T-cell (primary cell): ENCODE measurements around the gene C1orf232. TPM values are rescaled to one million over a fixed set of nuclear protein-coding genes. Genes with fewer than 3 reads are reported as not detected.

Experiments
- ATAC-seq, 4 experiments: fragments of 200-7000 bp in 3 of 4; fragments of 150-1000 bp in 1 of 4; cut with Tn5 transposase; replicated peaks in 1 of 4; 1 replicate in 3 of 4; 2 replicates in 1 of 4; pipeline ENCODE4 v1.10.0; 2021; ENCODE audit warnings: moderate library complexity in 3 of 4, mild to moderate bottlenecking in 2 of 4, moderate number of reproducible peaks in 1 of 4
- CTCF ChIA-PET, 2 donors: fragments of 300-600 bp; sonication (Branson Sonifier 250); formaldehyde crosslinking; loops; one replicate each; lab custom pipeline; 2022; ENCODE audit warnings: antibody characterized with exemption in 2 of 2; lab: Charles Lee
- POLR2A ChIA-PET, 2 donors: fragments of 300-600 bp; sonication (Branson Sonifier 250); formaldehyde crosslinking; loops; one replicate each; lab custom pipeline; 2022; ENCODE audit warnings: antibody characterized with exemption in 2 of 2; lab: Charles Lee
- DNase-seq, 35 experiments: peaks; one replicate each; pipeline versions ENCODE4 v3.0.0 to v3.0.0-alpha.2; 2013 to 2023
- H3K27ac ChIP-seq: one replicate; pipeline ENCODE4 v1.5.1; 2013; ENCODE audit warnings: low read length
- H3K27me3 ChIP-seq, 2 experiments: replicated peaks in 1 of 2; 1 replicate in 1 of 2; 2 replicates in 1 of 2; pipeline versions ENCODE4 v1.6.1 to v1.7.0; 2013; ENCODE audit warnings: low read length in 1 of 2, mixed read lengths in 1 of 2; ENCODE audit not compliant: control insufficient read depth in 2 of 2, insufficient read depth in 2 of 2; ENCODE audit errors: extremely low read depth in 1 of 2
- H3K36me3 ChIP-seq, 2 donors: 1 replicate in 1 of 2; 2 replicates in 1 of 2; pipeline versions ENCODE4 v1.6.1 to v1.7.0; 2013; ENCODE audit warnings: low read length in 1 of 2; ENCODE audit not compliant: control insufficient read depth in 2 of 2, insufficient read depth in 1 of 2; ENCODE audit errors: extremely low read depth in 1 of 2
- H3K4me1 ChIP-seq, 2 experiments: 1 replicate in 1 of 2; 2 replicates in 1 of 2; pipeline versions ENCODE4 v1.6.1 to v1.7.0; 2013; ENCODE audit warnings: low read length in 2 of 2, mixed read lengths in 1 of 2; ENCODE audit not compliant: insufficient read depth in 2 of 2, control insufficient read depth in 1 of 2; ENCODE audit errors: extremely low read depth in 1 of 2
- H3K4me3 ChIP-seq, 2 donors: 1 replicate in 1 of 2; 2 replicates in 1 of 2; pipeline versions ENCODE4 v1.5.1 to v1.7.0; 2013; ENCODE audit warnings: mild to moderate bottlenecking in 2 of 2, low read length in 1 of 2, moderate library complexity in 1 of 2; ENCODE audit not compliant: control insufficient read depth in 1 of 2; ENCODE audit errors: extremely low read depth in 1 of 2
- H3K9me3 ChIP-seq: 2 replicates; pipeline ENCODE4 v1.7.0; 2013
- H3K27ac Mint-ChIP-seq, 2 donors: one replicate each; pipeline ENCODE4 v1.8.0; 2020 to 2021; ENCODE audit warnings: mild to moderate bottlenecking in 2 of 2, mixed read lengths in 2 of 2
- H3K27me3 Mint-ChIP-seq, 2 donors: one replicate each; pipeline ENCODE4 v1.8.0; 2021 to 2022; ENCODE audit warnings: mixed read lengths in 2 of 2
- H3K36me3 Mint-ChIP-seq: one replicate; pipeline ENCODE4 v1.8.0; 2021; ENCODE audit warnings: mixed read lengths
- H3K4me1 Mint-ChIP-seq, 3 donors: one replicate each; pipeline ENCODE4 v1.8.0; 2020 to 2022; ENCODE audit warnings: mixed read lengths in 3 of 3, mild to moderate bottlenecking in 1 of 3
- H3K4me3 Mint-ChIP-seq, 3 donors: one replicate each; pipeline ENCODE4 v1.8.0; 2020 to 2022; ENCODE audit warnings: mild to moderate bottlenecking in 3 of 3, mixed read lengths in 3 of 3, moderate library complexity in 3 of 3
- H3K9me3 Mint-ChIP-seq, 3 donors: one replicate each; pipeline ENCODE4 v1.8.0; 2020 to 2022; ENCODE audit warnings: mixed read lengths in 3 of 3
- WGBS: methylation state at CpG from one replicate; pipeline ENCODE4 v1.1.5; 2013; ENCODE audit warnings: missing lambda C conversion rate; ENCODE audit not compliant: insufficient coverage; 5-methylcytosine and 5-hydroxymethylcytosine counted together
- total RNA-seq, 35 experiments: library from RNA in 6 of 35; stranded (reverse) in 6 of 35; fragments of 120-200 nt in 1 of 35; gene quantifications; one replicate each; pipeline versions ENCODE4 v1.2.1 to v1.2.4 and lab custom pipeline; 2013 to 2026

Gene C1orf232
- total RNA-seq, 5 donors from 2014 or later (not counting 1 experiment from before 2014, with no cell fraction given), result not detected

DNA sequence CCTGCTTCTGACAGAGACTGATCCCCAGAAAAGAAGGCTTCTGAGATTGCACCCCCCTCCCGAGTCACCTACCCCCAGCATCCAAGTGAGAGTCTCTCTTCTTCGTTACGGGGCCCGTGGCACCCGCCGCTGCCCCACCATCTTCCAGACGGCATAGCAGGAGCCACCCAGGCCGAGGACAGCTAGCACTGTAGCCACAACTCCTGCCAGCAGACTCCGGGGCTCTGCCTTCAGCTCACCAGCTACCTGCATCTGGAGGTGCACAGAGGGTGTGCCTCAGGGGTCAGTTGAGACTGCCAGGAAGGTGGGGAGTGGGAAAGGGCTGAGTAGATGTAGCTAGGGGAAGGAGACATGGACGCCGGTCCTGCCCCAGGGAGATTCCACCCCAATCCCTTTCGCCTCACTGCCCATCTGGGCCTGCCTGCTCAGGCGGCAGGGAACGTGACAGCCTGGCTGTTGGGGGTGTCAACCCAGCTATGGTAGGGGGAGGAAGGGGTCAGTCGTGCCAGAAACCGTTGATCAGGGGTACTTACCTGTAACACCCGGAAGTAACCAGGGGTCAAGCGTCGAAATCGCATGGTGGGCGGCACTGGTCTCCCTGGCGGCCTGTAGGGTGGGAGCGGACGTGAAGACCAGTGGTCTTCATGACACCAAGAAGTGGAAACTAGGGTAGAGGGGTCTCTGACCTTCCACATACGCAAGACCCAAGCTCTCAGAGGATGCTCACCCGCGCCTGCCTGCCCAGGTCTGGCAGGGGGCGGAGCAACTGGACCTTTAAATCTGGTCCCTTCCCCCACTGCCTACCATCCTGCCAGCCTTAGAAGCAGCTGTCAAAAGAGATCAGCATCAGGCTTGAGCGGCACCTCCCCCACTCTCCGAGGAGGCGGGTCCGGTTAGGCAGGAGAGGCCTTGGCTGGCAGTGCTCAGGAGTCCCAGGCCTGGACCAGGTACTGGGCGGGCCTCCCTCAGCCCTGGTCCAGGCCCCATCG lies 2.6 kb upstream of the C1orf232 start, which contains the start of gene ZNF593OS:
Gene ZNF593OS (minus strand): TSS at position 749 of the 989 bp plus-strand sequence. CDS start 171 bp downstream, at position 578.
- peaks cover 11 to 19% (median 16%) of the 10 kb centered on the region in 3 donors for H3K4me1 Mint-ChIP-seq
- H3K36me3 Mint-ChIP-seq, result no peaks in the 10 kb centered on the region
- ChIA-PET POLR2A (interaction anchor here in 1 of 2 donors (0.6 kb wide), 1 partner anchor 1983 kb away, joined by 3 read pairs; no protein-coding TSS in a partner anchor), CTCF (interaction anchor here (0.6 to 2.2 kb wide), 3 partner anchors 61 to 98 kb away, joined by 3 to 23 read pairs (median 3); partner anchors contain the start of gene CEP85 (in 1 of the 2))
- H3K9me3 ChIP-seq, result no peaks in the 10 kb centered on the region
- H3K9me3 Mint-ChIP-seq, result no peaks in the 10 kb centered on the region
- WGBS, result 95% methylated on average over 25 of the region's 34 CpGs
- H3K36me3 ChIP-seq, result no peaks in the 10 kb centered on the region
- H3K27ac Mint-ChIP-seq, result no peak within 1 kb of the TSS
- peaks cover 0 to 6% of the 10 kb centered on the region in 2 experiments for H3K27me3 ChIP-seq
- peaks cover 0 to 25% of the 10 kb centered on the region in 2 experiments for H3K4me1 ChIP-seq
- ATAC-seq, result no peak
- H3K27me3 Mint-ChIP-seq, result no peaks in the 10 kb centered on the region
- H3K27ac ChIP-seq, result no peak within 1 kb of the TSS
- DNase-seq, result no peak
- H3K4me3 ChIP-seq, result peak within 1 kb of the TSS; percentile 77 to 93
- H3K4me3 Mint-ChIP-seq, result peak within 1 kb of the TSS; percentile 29 to 85 (median 81)

DNA sequence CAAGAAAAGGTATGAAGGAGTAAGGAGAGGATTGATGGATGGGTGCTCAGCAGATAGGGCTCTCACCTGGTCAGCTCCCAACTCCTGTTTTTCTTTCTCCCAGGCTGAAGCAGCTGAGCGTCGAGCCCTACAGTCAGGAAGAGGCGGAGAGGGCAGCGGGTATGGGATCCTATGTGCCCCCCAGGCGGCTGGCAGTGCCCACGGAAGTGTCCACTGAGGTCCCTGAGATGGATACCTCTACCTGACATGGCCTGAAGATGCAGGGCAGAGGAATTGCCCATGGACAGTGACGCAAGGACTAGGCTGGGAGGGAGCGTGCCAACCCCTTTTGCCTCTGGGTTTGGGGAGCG lies 1.7 kb upstream of the C1orf232 start:
- Mint-ChIP-seq H3K4me1 (peaks cover 11 to 21% (median 16%) of the 10 kb centered on the region in 3 donors), H3K9me3 (no peaks in the 10 kb centered on the region), H3K27me3 (no peaks in the 10 kb centered on the region), H3K27ac (peak overlapping the region in 1 of 2 donors; percentile 66), H3K36me3 (no peaks in the 10 kb centered on the region), H3K4me3 (peak overlapping the region; percentile 81 to 85 (median 82))
- peaks cover 0 to 25% of the 10 kb centered on the region in 2 experiments for H3K4me1 ChIP-seq
- CTCF ChIA-PET, result interaction anchor here (0.6 to 2.2 kb wide), 13 partner anchors 13 to 734 kb away, joined by 3 to 23 read pairs (median 4); partner anchors contain the start of gene CEP85 (in 2 of the 2)
- DNase-seq (no peak), ATAC-seq (no peak)
- peak overlapping the region; percentile 77 for H3K27ac ChIP-seq
- no peaks in the 10 kb centered on the region for H3K36me3 ChIP-seq
- peak overlapping the region; percentile 77 to 93 for H3K4me3 ChIP-seq
- H3K9me3 ChIP-seq, result no peaks in the 10 kb centered on the region
- WGBS, result 83% methylated on average over 8 of the region's 9 CpGs
- POLR2A ChIA-PET, result interaction anchor here in 1 of 2 donors (1.1 kb wide), 1 partner anchor 14 kb away, joined by 3 read pairs; no protein-coding TSS in a partner anchor
- peaks cover 0 to 6% of the 10 kb centered on the region in 2 experiments for H3K27me3 ChIP-seq

DNA sequence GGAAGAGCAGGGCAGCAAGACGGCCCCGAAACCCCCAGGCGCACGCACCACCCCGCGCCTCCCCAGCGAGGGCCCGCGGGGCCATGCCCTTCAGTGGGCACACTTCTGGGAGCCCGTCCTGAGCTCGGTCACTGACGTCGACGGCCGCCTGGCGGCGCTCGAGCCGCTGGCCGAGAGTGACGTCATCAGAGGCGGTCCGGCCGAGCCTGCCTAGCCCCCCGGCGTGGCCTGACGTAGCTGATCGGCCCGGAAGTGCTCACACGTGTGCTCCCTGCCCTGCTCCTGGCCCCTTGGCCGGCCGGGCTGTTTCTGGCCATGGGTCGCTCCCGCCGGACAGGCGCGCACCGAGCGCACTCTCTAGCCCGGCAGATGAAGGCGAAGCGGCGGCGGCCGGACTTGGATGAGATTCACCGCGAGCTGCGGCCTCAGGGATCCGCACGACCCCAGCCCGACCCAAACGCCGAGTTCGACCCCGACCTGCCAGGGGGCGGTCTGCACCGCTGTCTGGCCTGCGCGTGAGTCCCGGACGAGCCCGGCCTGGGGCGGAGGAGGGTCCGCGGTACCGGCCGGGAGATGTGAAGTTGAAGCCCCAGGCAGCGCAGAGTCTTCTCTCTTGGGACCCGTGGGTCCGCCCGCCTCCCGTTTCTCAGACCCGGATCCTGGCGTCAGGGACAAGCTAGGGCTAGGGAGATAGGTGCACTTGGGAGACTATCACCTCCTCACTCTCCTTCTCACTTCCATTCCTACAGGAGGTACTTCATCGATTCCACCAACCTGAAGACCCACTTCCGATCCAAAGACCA lies 1.1 kb upstream of the C1orf232 start, which contains the start of gene ZNF593:
Gene ZNF593 (plus strand): TSS at position 240 of the 803 bp plus-strand sequence. CDS start 76 bp downstream, at position 316.
- H3K4me3 Mint-ChIP-seq, result peak within 1 kb of the TSS; percentile 81 to 85 (median 82)
- H3K27ac Mint-ChIP-seq, result peak within 1 kb of the TSS; percentile 66 to 79
- POLR2A ChIA-PET, result interaction anchor here in 1 of 2 donors (0.6 to 1.1 kb wide), 2 partner anchors 14 to 53 kb away, joined by 3 to 4 read pairs; no protein-coding TSS in a partner anchor
- H3K9me3 ChIP-seq, result no peaks in the 10 kb centered on the region
- under 1% methylated on average over 68 of the region's 76 CpGs for WGBS
- CTCF ChIA-PET, result interaction anchor here (0.6 to 2.2 kb wide), 19 partner anchors 14 to 733 kb away, joined by 3 to 23 read pairs (median 3); partner anchors contain the start of gene CEP85 (in 2 of the 2)
- DNase-seq (peak; percentile 48 to 87 (median 68)), ATAC-seq (peak; percentile 89 to 93 (median 92))
- H3K27me3 Mint-ChIP-seq, result no peaks in the 10 kb centered on the region
- H3K4me1 Mint-ChIP-seq, result peaks cover 11 to 26% (median 18%) of the 10 kb centered on the region in 3 donors
- H3K4me3 ChIP-seq, result peak within 1 kb of the TSS; percentile 77 to 93
- H3K27ac ChIP-seq, result peak within 1 kb of the TSS; percentile 77
- H3K36me3 Mint-ChIP-seq, result no peaks in the 10 kb centered on the region
- no peaks in the 10 kb centered on the region for H3K36me3 ChIP-seq
- no peaks in the 10 kb centered on the region for H3K9me3 Mint-ChIP-seq
- peaks cover 0 to 25% of the 10 kb centered on the region in 2 experiments for H3K4me1 ChIP-seq
- H3K27me3 ChIP-seq, result peaks cover 0 to 6% of the 10 kb centered on the region in 2 experiments

DNA sequence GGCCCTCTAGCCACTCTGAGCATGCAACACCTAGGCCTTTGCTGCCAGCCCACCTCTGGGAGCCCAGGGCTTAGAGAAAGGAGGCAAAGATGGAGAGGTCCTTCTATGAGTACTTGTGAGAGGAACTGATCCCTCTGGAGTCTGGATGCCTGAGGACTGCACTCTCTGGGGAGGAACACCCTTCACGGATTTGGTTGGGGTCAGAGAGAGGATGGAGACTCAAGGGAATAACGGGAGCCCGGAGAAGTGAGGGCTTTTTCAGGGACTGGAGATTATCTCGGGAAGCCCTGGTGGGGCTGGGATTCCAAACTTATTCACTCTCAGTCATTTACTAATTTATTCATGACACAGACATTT lies 413 bp upstream of the C1orf232 start:
- Mint-ChIP-seq H3K36me3 (no peaks in the 10 kb centered on the region), H3K27ac (peak overlapping the region; percentile 66 to 79), H3K4me1 (peaks cover 11 to 30% (median 22%) of the 10 kb centered on the region in 3 donors), H3K4me3 (peak overlapping the region; percentile 81 to 85 (median 82)), H3K9me3 (no peaks in the 10 kb centered on the region), H3K27me3 (no peaks in the 10 kb centered on the region)
- peaks cover 0 to 30% of the 10 kb centered on the region in 2 experiments for H3K4me1 ChIP-seq
- H3K27me3 ChIP-seq, result peaks cover 0 to 12% of the 10 kb centered on the region in 2 experiments
- no CpG with 5 or more reads among the region's 4 CpGs for WGBS
- ATAC-seq, result no peak
- peak overlapping the region in 1 of 2 donors; percentile 93 for H3K4me3 ChIP-seq
- DNase-seq, result no peak
- no peaks in the 10 kb centered on the region for H3K36me3 ChIP-seq
- ChIA-PET CTCF (interaction anchor here (0.6 to 2.2 kb wide), 11 partner anchors 17 to 788 kb away, joined by 3 to 23 read pairs (median 5); partner anchors contain the start of gene CEP85 (in 2 of the 2)), POLR2A (no interaction called here)
- no peak overlapping the region for H3K27ac ChIP-seq
- no peaks in the 10 kb centered on the region for H3K9me3 ChIP-seq

DNA sequence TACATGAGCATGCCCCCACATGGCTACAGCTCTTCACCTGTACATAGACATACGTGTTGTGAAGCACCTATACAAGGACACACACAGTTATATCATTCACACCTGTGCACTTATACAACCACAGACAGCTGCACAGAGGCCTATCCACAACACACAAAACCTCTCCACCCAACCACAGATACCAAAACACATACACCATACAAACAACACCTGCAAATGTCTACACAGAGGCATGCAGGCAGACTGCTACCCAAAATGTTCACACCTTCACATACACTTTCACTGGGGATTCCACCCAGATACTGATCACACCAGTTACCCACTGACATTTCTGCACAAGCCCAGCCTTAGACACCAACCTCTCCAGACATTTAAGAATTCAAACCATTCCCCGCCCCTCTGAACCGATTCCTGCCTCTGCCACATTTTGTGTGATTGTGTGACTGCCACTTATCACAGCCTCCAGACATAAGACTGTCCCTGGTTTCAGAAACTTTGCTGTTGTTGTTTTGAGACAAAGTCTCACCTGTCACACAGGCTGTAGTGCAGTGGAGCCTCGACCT lies 2.0 kb downstream of the C1orf232 start:
- Mint-ChIP-seq H3K4me3 (no peak overlapping the region), H3K4me1 (peaks cover 21 to 35% (median 31%) of the 10 kb centered on the region in 3 donors), H3K9me3 (no peaks in the 10 kb centered on the region), H3K27ac (no peak overlapping the region), H3K27me3 (peaks cover 9 to 16% of the 10 kb centered on the region in 2 donors), H3K36me3 (no peaks in the 10 kb centered on the region)
- WGBS, result 60% methylated on average over 2 of the region's 4 CpGs
- POLR2A ChIA-PET, result no interaction called here
- Histone ChIP-seq H3K9me3 (no peaks in the 10 kb centered on the region), H3K4me1 (peaks cover 0 to 41% of the 10 kb centered on the region in 2 experiments), H3K27me3 (peaks cover 4 to 33% of the 10 kb centered on the region in 2 experiments), H3K36me3 (no peaks in the 10 kb centered on the region), H3K4me3 (no peak overlapping the region), H3K27ac (no peak overlapping the region)
- ATAC-seq (no peak), DNase-seq (peak in 1 of 35 experiments; percentile 25)
- CTCF ChIA-PET, result no interaction called here
